Activated effector memory CD4-positive, alpha-beta T cell treated with Interleukin-2 at 50 U/mL for 16 hours (primary cell): ENCODE measurements around the gene NUP93.
"Not testable (repeated sequence)": the region's sequence is repeated elsewhere in the genome, so short reads cannot be mapped to it uniquely, and the experiment has no call there.

Experiments
- DNase-seq: peaks from one replicate; pipeline ENCODE4 v3.0.0-alpha.2; 2020

Gene NUP93

DNA sequence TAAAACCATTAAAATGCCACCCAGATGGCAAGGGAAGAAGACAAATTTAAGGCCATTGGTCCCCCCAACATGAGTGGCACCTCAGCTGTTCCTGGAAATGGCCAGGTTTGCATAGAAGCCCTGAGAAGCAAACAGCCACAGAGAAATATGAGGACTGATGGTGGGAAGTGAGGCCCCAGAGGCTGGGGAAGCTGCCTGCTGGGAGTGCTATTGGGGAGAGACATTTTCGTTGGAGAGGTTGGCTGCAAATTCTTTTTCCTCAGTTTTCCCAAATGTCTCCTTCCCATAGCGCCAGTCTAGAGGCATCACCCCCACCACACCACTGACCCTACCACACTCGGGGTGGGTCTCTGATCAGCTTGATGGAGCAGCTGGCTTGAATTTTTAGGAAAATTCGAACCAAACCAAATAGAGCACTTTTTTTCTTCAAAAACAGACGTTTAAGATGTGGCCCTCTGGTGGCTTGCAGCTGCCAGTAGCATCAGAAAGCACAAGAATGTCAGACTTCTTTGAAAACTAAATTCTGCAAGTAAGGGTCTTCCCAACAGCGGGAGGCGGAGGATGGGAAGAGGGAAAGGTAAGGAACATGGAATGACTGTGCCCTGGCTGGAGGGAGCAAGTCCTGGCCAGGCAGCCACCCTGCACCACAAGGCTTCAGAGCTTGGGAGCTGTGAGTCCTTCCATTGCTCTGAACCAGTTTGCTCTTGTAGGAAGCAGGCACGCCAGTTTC lies 121.9 kb downstream of the NUP93 start:
- DNase-seq: no peak

DNA sequence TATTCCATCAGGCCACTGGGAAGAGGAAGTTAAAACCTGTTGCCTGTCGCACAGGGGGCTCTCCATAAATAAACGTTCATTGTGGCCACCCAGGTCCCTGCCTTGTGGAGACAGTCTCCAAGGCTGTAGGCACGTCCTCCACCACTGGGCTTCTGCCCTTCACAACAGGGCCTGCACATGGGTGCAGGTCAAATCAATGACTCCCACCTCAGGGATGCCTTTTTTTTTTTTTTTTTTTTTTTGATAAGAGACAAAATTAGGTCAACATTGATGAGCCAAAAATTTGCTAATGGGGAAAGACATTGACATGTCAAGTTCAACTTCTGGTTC lies 122.4 kb downstream of the NUP93 start:
- no peak for DNase-seq

DNA sequence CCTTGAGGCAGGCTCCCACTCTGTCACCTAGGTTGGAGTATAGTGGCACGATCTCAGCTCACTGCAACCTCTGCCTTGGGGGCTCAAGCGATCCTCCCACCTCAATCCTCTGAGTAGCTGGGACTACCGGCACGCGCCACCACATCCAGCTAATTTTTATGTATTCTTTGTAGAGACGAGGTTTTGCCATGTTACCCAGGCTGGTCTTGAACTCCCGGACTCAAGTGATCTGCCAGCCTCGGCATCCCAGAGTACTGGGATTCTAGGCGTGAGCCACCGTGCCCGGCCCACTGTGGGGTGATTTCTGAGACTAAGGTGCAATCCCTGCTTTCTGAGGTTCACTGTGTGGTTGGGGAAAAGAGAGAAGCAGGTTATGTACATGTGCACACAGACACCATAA lies 123.0 kb downstream of the NUP93 start:
- DNase-seq: no peak

DNA sequence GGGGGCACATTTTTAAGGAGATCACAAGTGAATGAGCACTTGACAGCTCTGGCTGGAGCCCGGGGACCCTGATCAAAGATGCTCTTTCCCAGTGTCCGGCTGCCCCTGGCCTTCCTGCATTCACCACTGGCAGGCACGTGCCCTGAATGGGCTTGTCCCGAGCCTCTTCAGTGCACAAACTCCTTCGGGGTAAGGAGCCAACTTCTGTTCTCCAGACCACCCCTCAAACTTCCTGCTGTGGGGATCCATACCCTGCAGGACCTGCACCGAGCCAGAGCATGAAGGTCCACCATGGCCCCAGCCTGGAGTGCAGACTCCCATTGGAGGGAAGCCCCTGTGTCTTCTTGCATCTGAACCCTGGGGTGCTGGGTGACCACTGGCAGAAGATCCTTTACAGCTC lies 125.3 kb downstream of the NUP93 start:
- DNase-seq: no peak

DNA sequence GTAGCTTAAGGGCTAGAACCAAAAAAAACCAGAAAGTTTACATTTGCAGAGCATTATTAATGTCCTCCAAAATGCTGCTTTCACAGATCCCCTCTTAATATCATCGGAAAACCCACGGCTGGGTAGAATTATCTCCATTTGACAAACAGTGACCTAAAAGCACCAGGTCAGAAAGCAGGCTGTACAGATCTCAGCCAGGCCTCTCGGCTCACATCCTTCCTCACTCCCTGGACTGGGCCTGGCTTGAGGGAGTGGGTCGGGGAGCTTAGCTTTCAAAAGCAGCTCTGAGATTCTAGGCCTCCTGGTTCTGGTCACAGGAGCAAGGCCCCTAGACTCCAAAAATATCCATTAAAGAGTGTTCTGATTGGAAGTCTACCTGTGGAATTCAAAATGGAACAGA lies 126.0 kb downstream of the NUP93 start:
- DNase-seq: no peak

DNA sequence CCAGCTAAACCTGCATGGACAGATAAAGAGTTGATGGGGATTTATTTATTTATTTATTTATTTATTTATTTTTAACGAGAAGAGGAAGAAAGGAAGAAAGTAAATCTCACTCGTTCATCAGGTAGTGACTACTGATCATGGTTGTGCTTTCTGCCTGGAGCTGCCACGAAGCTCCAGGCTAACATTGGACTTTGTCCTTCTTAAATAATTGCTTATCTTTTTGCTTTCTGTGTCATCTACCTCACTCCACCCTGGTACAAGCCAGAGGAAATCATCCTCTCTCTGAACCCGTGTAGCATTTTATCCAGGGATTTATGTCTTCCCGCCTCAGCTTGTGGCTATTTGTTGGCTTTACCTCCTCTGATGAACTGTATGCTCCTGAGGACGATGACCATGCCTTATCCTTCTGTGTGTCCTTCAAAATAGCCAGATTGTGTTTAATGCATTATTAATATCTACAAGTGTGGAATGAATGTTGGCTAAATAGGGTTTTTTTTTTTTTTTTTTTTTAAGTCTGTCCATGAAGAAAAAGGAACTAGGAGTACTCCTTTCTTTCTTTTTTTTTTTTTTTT lies 127.0 kb downstream of the NUP93 start:
- no peak for DNase-seq

DNA sequence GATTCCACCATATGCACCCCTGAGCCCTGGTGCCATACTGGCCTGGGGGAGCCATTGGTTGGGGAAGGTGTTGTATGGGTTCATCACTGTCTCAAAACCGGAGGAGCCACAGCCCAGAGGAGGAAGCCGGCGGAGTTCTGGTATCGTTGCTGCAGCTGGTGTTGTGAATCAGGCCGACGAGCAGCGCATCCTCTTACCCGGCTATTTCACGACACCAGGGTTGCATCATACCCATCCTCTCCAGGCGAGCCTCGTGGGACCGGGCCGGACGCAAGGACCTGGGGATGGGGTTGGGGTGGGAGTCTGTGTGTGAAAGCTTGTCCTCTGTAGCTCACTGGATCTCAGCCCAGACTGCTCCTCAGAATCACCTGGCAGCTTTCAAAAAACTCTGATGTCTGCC lies 128.4 kb downstream of the NUP93 start:
- no peak for DNase-seq

DNA sequence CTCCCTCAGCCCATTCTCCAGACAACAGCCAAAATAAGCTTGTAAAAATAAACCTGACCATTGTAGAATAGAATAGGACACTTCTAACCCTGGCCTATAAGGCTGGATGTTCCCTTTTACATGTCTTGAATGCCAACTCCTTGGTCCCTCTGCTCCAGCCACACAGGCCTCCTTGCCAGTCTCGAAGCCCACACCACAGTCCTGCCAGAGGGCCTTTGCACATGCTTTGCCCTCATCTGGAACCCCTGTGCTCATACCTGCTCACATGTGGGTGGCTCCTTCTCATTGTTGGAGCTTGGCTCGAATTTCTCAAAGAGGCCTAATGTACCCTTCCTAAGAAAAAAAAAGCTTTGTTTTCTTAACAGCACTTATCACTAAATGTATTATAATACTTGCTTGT lies 129.7 kb downstream of the NUP93 start:
- DNase-seq: no peak

DNA sequence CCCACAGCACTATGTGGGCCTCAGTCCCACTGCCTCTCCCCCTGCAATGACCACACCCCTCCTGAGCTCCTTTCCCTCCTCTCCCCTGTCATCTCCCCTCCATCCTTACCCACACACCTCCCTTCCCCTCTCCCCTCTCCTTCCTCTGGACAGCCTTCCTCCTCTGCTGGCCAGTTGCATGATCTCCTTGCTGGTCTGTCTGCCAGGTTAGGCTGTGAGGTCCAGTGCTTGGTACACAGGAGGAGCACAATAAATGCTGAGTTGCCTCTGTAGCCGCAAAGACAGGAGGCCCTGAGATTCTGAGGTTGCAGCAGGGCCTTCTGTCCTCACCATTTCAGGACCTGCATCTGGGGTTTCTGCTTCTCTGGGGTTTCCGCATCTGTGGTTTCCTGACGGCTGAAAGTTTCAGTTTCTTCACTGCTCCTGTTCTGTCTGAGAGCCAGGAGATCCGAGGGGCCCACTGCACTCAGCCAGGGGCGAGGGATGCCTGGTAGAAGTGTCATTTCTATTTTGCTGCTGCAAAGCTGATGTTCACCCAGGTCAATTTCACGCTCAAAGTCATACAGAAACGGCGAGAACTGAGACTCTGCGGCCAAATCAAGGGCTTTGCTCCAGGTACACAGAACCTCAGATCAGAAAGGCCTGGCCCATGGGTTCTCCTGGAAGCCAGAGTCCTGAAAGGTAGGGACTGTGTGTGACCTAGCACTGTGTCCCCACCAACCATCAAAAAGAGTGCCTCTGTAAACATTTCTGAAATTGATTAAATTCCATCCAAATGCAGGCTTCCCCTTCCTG lies 130.5 kb downstream of the NUP93 start:
- peak; percentile 54 for DNase-seq

DNA sequence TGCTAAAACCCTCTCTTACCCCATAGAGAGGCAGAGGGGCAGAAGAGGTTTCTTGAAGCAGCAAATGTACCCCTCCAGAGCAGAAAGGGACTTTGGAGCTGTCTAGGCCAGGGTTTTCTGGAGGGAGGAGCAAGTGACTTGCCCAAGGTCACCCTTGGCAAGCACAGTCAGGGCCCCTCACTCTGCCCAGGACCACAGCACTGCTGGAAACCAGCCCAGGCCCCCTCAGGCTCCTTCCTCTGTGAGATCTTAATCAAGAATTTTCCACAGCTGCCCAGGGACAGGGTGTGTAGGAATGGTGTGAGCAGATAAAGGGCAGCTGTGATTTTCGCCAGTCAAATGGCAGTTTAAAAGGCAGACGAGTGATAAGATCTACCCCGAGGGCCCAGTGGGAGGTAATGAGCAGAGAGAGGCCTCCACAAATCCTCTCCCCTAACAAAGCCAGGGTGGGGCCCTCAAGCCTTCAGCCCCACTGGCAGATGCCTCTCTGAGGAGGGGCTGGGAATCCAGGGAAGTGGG lies 131.2 kb downstream of the NUP93 start:
- DNase-seq: no peak

DNA sequence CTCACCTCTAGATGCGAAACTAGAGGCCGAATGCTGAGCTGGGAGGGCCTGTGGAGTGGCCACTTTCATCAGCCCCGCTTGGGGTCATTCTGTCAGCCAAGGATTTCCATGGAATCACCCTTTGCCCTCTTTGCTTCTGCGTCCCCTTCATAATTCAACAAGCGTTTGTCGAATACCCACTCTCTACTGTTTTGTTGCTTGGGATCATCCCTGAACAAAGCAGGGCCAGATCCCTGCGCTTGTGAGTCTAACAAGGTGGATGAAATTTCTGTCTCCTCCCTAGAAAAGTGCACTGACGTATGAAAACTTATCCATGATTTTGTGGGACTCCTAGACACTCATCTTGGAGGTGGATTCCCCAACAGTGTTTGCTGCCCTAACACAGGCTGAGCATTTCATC lies 131.8 kb downstream of the NUP93 start:
- DNase-seq: no peak

DNA sequence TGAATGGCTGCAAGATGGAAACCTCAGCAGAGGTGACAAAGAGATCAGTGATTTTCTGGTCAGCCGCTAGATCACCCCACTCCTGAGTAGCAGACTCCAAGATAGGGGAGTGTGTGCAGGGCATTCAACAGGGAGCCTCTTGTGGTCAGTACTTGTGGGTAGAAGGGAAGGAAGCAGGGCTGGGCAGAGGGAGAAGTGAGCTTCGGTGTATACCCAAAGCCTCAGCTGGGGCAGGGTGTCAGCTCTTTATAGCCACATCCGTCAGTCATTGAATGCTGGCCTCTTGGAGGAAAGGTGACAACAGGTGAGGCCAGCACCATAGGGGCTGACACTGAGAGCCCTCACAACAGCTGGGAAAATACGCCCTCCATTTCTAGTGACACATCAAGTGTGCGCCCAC lies 132.8 kb downstream of the NUP93 start:
- no peak for DNase-seq

DNA sequence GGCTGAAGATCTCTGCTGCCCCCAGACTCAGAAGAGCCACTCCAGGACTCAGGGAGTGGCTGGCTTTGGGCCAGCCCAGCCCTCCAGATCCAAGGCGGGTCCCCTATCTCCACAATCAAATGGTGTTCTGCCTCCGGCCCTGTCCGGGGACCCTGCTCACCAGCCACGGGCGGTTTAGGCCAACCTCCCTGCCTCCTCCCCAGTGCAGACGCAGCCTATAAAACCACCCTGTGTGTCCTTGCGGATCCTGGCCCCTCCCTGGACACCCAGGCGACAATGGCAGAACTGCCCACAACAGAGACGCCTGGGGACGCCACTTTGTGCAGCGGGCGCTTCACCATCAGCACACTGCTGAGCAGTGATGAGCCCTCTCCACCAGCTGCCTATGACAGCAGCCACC lies 135.0 kb downstream of the NUP93 start, which contains the start of gene SLC12A3:
Gene SLC12A3 (plus strand): TSS at position 248 of the 400 bp plus-strand sequence. CDS start 29 bp downstream, at position 277.
- no peak for DNase-seq

DNA sequence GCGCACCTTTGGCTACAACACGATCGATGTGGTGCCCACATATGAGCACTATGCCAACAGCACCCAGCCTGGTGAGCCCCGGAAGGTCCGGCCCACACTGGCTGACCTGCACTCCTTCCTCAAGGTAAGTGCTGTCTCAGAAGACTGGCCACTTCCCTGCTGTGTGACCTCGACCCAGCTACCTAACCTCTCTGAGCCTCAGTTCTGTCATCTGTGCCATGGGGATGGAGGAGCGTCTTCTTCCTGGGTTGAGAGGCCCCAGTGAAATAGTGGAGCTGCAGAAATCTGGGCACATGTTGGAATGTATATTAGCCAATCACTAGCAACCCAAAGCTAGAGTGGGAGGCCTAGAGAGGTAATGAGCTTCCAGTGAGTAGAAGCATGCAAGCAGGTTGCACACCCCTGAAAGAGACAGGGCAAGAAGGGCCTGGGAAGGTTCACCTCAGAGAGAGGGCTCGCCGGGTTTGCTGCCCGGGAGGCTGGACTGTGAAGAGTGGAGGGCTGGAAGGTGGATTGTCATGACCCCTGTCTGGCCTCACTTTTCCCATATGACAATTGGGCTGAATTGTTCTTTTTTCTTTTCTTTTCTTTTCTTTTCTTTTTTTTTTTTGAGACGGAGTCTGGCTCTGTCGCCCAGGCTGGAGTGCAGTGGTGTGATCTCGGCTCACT lies 135.6 kb downstream of the NUP93 start:
- DNase-seq: no peak

DNA sequence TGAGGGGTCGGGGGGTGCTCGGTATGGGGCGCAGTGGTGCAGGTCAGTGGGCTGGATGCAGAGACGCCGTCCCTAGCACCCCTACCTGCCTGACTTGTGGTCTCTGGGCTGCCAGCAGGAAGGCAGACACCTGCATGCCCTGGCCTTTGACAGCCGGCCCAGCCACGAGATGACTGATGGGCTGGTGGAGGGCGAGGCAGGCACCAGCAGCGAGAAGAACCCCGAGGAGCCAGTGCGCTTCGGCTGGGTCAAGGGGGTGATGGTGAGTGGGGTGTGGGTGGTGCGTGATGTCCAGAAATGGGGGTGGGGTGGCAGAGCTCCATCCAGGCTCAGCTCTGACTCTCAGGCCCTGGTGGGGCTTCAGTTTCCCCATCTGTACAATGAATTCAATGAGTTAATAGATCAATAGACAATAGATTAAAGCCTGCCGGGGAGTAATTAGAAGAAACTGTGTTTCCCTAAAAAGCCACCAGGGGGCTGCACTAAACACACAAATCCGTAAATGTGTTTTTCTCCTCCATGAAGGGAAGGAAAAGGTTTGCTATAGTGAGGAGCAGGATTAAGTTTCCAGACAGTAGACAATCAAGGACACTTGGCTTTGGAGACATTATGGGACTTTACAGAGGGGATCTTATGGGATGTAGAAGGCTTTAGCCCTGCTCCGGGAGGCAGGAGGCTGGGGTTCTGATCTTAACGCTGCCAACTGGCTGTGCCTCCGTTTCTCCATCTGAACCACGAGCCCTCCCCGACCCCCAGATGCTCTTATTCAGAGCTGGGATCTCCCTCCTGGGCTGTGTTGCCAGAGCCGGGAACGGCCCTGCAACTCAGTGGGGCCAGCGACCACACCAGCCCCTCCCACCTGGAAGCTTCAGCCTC lies 137.3 kb downstream of the NUP93 start:
- no peak for DNase-seq

DNA sequence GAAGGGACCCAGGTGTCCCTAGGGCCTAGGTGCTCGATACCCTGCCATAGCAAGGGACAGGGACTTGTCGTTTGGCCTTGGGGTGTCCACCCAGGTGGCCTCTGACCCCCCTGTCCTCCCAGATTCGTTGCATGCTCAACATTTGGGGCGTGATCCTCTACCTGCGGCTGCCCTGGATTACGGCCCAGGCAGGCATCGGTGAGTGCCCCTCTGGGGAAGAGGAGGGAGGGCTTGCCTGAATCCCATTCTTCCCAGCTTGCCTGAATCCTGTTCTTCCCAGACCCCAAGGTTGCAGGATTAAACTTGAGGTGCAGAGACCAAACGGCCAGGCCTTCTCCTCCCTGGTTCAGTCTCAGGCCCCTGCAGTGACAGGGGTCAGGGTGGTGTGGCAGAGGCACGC lies 138.2 kb downstream of the NUP93 start:
- DNase-seq: no peak

DNA sequence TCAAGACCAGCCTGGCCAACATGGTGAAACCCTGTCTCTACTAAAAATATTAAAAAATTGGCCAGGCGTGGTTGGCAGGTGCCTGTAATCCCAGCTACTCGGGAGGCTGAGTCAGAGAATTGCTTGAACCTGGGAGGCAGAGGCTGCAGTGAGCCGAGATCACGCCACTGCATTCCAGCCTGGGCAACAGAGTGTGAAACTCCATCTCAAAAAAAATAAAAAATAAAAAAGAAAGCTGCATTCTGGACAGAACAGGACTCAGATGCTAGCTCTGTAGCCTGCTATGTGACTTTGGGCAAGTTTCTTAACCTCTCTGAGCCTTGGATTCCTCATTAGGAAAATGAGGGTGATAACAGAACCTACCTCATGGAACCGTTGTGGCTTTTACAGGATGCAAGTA lies 138.8 kb downstream of the NUP93 start:
- DNase-seq: not testable (repeated sequence)

DNA sequence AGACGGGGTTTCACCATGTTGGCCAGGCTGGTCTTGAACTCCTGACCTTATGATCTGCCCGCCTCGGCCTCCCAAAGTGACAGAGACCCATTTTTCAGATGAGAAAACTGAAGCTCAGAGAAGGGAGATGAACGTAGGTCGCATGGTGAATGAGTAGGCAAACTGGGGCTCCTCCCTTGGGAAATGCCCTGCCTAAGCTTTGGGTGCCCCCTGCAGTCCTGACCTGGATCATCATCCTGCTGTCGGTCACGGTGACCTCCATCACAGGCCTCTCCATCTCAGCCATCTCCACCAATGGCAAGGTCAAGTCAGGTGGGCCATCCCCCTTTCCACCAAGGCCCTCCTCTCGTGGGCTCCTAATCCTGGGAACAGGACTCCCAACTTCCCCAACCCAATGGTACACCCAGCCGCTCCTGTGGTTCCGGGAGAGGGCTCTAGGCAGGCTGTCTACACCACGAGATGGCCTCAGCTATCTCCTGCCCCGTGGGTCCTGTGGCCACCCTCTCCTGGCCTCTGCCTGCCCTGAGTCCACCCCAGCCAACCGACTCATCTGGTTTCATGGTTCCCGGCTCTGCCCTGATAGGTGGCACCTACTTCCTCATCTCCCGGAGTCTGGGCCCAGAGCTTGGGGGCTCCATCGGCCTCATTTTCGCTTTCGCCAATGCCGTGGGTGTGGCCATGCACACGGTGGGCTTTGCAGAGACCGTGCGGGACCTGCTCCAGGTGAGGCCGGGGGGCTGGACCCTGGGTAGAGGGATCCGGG lies 139.8 kb downstream of the NUP93 start:
- no peak for DNase-seq

DNA sequence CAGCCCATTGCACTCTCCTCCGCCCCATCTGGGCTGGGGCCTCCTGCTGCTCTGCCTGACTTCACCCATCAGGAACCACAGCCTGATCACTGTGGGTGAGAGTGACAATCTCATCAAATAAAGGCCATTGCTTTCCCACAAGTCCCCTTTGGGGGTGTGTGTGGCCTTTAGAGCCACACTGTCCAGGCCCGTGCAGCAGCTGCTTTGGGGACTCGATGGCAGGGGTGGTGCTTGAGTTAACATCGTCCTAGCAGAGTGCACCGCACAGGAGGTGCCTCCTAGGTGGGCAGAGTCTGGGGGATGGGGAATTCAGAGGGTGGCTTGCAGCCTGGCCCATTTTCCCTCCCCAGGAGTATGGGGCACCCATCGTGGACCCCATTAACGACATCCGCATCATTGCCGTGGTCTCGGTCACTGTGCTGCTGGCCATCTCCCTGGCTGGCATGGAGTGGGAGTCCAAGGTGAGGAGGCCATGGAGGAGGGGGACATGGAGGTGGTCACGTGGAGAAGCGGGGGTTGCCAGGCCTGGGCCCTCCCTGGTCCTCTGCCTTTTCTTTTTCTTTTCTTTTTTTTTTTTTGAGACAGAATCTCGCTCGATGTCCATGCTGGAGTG lies 140.5 kb downstream of the NUP93 start:
- no peak for DNase-seq

DNA sequence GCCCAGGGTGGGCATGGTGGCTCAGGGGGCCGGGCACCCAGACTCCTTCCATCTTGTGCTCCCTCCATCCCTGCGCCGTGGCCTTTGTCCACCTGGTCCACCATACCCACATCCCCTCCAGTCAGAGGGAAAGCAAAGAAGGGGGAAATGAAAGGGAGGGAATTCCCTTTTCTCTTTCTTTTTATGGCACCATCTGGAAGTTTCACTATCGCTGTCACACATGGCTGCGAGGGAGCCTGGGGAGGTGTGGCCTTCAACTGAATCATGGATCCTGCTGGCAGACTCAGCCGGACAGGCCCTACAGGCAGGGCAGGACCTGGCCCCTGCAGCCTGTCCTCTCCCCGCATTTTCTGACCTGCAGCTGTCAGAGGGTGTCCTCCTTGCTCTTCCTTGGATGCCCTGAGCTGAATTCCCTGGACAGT lies 141.3 kb downstream of the NUP93 start:
- no peak for DNase-seq

DNA sequence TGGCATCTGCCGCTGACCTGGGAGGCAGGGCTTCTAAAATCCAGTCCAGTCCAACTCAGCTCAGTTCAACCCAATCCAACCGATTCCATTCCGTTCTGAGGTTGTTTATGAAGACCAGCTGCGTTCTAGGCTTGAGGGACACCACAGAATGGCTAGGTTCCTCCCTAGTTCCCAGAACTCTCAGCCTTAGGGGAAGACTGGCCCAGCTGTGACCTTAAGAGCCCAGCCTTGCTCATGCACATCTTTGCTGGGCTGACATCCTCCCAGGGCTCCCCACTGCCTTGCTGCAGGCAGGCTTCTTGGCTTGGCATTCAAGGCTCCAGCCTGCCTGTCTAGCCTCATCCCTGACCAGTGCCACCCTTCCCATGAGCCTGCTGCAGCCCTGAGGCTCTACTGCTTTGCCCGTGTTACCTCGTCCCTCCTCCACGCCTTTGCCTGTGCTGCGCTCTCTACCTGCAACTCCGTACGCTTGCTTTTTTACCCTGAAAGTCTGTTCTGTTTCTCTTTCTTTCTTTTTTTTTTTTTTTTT lies 143.0 kb downstream of the NUP93 start:
- DNase-seq: no peak
